Measurements from ENCODE around the gene CSNK1E.

The CSNK1E gene

GRCh38 chr22:38247713-38248112 lies 69.5 kb downstream of the CSNK1E start:
- DNase-seq = no peak

- DNase-seq = no peak
These were observed 70.5 kb downstream of the CSNK1E start for GRCh38 chr22:38246692-38247091.

GRCh38 chr22:38246046-38246658 lies 71.1 kb downstream of the CSNK1E start:
- DNase-seq = no peak

- no peak for DNase-seq
These were observed 73.1 kb downstream of the CSNK1E start for GRCh38 chr22:38244106-38244505.

- no peak for DNase-seq
These were observed 74.0 kb downstream of the CSNK1E start for GRCh38 chr22:38243007-38243765.

GRCh38 chr22:38240734-38241252 lies 76.4 kb downstream of the CSNK1E start:
- no peak for DNase-seq
